Measurements from ENCODE around the gene KHDC4. TPM values are rescaled to one million over a fixed set of nuclear protein-coding genes. Genes with fewer than 3 reads are reported as not detected.

KHDC4 gene
- total RNA-seq, 1 donor: 37.3 TPM

- no peak for DNase-seq (ENCODE audit: insufficient read length, low spot score, missing footprints)
- no peaks in the 10 kb centered on the region for H3K27me3 ChIP-seq (ENCODE audit: insufficient read depth, low read length)
- no peak overlapping the region for H2AFZ ChIP-seq (ENCODE audit: low read length)
- H3K4me3 ChIP-seq (ENCODE audit: insufficient read depth, low read length): no peak overlapping the region
- H4K20me1 ChIP-seq (ENCODE audit: insufficient read depth, low read length): peaks cover 65% of the 10 kb centered on the region
- no peak overlapping the region for H3K27ac ChIP-seq (ENCODE audit: low read depth, low read length)
- TF ChIP-seq, protein P1, sequence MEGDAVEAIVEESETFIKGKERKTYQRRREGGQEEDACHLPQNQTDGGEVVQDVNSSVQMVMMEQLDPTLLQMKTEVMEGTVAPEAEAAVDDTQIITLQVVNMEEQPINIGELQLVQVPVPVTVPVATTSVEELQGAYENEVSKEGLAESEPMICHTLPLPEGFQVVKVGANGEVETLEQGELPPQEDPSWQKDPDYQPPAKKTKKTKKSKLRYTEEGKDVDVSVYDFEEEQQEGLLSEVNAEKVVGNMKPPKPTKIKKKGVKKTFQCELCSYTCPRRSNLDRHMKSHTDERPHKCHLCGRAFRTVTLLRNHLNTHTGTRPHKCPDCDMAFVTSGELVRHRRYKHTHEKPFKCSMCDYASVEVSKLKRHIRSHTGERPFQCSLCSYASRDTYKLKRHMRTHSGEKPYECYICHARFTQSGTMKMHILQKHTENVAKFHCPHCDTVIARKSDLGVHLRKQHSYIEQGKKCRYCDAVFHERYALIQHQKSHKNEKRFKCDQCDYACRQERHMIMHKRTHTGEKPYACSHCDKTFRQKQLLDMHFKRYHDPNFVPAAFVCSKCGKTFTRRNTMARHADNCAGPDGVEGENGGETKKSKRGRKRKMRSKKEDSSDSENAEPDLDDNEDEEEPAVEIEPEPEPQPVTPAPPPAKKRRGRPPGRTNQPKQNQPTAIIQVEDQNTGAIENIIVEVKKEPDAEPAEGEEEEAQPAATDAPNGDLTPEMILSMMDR (IDR thresholded peaks at IDR 0.05; ENCODE audit: extremely low read depth, low read depth, low read length): no peak
- H3K4me1 ChIP-seq (ENCODE audit: insufficient read depth, low read length): peaks cover 51% of the 10 kb centered on the region
- no peaks in the 10 kb centered on the region for H3K9me3 ChIP-seq (ENCODE audit: low read depth, low read length)
- no peak overlapping the region for H3K4me2 ChIP-seq (ENCODE audit: insufficient read depth, low read length)
- peaks cover 14% of the 10 kb centered on the region for H3K36me3 ChIP-seq (ENCODE audit: insufficient read depth, low read length)
- H3K79me2 ChIP-seq (ENCODE audit: insufficient read depth, low read length): peaks cover 96% of the 10 kb centered on the region
These were observed 39.5 kb upstream of the KHDC4 start for GRCh38 chr1:155973723-155974122.

DNA sequence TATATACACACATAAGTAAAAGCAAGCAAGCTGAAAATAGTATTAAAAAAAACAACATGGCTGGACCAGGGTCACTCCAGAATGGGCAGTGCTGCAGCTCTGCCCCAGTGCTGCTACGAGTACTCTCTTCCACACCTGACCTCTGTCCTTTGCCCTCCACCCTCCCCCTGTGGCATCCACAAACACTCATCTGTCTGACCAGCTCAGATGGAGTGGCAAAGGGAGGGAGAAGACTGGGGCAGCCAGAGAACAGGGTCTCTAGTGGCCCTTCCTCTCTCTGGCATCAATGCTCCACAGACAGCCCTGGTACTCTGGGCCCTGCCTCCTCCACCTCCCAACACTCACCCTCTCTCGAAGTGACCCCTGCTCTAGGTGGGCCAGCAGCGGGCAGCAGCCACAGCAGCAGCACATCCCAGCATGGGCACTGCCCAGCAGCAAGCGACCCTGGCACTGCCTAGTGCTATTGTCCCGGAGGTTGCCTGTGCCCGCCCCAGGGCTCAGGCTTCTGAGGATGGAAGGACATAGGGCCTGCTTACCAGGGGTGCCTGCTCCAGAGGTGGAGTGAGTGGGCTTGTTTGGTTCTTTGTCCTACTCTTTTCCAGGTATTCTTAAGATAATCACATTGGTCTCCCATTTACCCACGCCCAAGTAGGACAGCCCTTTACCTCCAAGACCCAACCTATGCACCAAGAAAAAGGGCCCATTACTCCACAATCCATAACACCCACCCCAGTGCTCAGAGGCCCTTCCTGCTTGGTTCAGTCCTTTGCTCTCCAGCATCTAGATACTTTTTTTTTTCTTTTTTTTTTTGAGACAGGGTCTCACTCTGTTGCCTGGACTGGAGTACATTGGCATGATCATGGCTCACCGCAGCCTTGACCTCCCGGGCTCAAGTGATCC is 37.9 kb upstream of the KHDC4 start:
- TF ChIP-seq, protein P1 (IDR thresholded peaks at IDR 0.05; ENCODE audit: extremely low read depth, low read depth, low read length): no peak
- no peak overlapping the region for H2AFZ ChIP-seq (ENCODE audit: low read length)
- H3K4me3 ChIP-seq (ENCODE audit: insufficient read depth, low read length): no peak overlapping the region
- peaks cover 96% of the 10 kb centered on the region for H3K79me2 ChIP-seq (ENCODE audit: insufficient read depth, low read length)
- no peaks in the 10 kb centered on the region for H3K27me3 ChIP-seq (ENCODE audit: insufficient read depth, low read length)
- no peaks in the 10 kb centered on the region for H3K9me3 ChIP-seq (ENCODE audit: low read depth, low read length)
- peaks cover 30% of the 10 kb centered on the region for H3K36me3 ChIP-seq (ENCODE audit: insufficient read depth, low read length)
- peak overlapping the region; percentile 9 for H3K27ac ChIP-seq (ENCODE audit: low read depth, low read length)
- peaks cover 78% of the 10 kb centered on the region for H4K20me1 ChIP-seq (ENCODE audit: insufficient read depth, low read length)
- H3K4me2 ChIP-seq (ENCODE audit: insufficient read depth, low read length): no peak overlapping the region
- peaks cover 52% of the 10 kb centered on the region for H3K4me1 ChIP-seq (ENCODE audit: insufficient read depth, low read length)
- no peak for DNase-seq (ENCODE audit: insufficient read length, low spot score, missing footprints)

DNA sequence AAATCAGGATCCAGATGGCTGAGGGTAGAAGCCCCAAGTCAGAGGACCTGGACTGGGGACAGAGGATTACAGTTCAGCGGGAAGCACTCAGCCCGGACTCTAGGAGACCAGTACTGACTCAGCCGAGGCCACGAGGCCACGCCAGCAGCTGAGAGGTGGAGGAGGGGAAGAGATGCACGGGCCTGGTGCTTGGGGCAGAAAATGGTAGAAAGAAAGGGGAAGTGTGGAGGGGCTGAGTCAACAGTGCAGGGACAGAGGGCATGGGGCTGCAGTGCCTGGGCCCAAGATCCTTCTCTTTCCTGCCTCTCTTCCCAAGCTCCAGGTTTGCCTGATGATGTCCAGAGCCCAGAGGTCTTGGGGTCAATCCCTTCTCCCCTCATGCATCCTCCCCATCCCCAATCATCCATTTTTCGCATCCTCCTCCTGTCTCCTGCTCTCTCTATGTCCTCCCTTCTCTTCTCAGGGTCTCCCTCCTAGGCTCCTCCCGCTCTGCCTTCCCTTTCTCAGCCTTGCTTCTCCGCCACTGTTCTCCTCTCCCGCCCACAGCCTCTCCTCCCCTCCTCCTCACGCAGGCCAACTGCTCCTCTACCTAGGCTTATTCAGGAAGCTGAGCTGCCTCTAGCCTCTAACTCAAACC is 36.4 kb upstream of the KHDC4 start:
- H3K36me3 ChIP-seq (ENCODE audit: insufficient read depth, low read length): peaks cover 45% of the 10 kb centered on the region
- peak overlapping the region; percentile 61 for H3K4me2 ChIP-seq (ENCODE audit: insufficient read depth, low read length)
- DNase-seq (ENCODE audit: insufficient read length, low spot score, missing footprints): peak; percentile 99
- no peaks in the 10 kb centered on the region for H3K9me3 ChIP-seq (ENCODE audit: low read depth, low read length)
- peaks cover 39% of the 10 kb centered on the region for H3K4me1 ChIP-seq (ENCODE audit: insufficient read depth, low read length)
- peak overlapping the region; percentile 82 for H3K27ac ChIP-seq (ENCODE audit: low read depth, low read length)
- H2AFZ ChIP-seq (ENCODE audit: low read length): no peak overlapping the region
- no peak overlapping the region for H3K4me3 ChIP-seq (ENCODE audit: insufficient read depth, low read length)
- peaks cover 96% of the 10 kb centered on the region for H3K79me2 ChIP-seq (ENCODE audit: insufficient read depth, low read length)
- H3K27me3 ChIP-seq (ENCODE audit: insufficient read depth, low read length): no peaks in the 10 kb centered on the region
- TF ChIP-seq, protein P1 (IDR thresholded peaks at IDR 0.05; ENCODE audit: extremely low read depth, low read depth, low read length): no peak
- H4K20me1 ChIP-seq (ENCODE audit: insufficient read depth, low read length): peaks cover 80% of the 10 kb centered on the region

- DNase-seq (ENCODE audit: insufficient read length, low spot score, missing footprints): no peak
- H3K4me3 ChIP-seq (ENCODE audit: insufficient read depth, low read length): no peak overlapping the region
- TF ChIP-seq, protein P1 (IDR thresholded peaks at IDR 0.05; ENCODE audit: extremely low read depth, low read depth, low read length): no peak
- H3K27me3 ChIP-seq (ENCODE audit: insufficient read depth, low read length): no peaks in the 10 kb centered on the region
- peaks cover 26% of the 10 kb centered on the region for H3K4me1 ChIP-seq (ENCODE audit: insufficient read depth, low read length)
- H3K27ac ChIP-seq (ENCODE audit: low read depth, low read length): peak overlapping the region; percentile 82
- peaks cover 90% of the 10 kb centered on the region for H3K79me2 ChIP-seq (ENCODE audit: insufficient read depth, low read length)
- no peaks in the 10 kb centered on the region for H3K9me3 ChIP-seq (ENCODE audit: low read depth, low read length)
- H4K20me1 ChIP-seq (ENCODE audit: insufficient read depth, low read length): peaks cover 68% of the 10 kb centered on the region
- no peak overlapping the region for H3K4me2 ChIP-seq (ENCODE audit: insufficient read depth, low read length)
- H2AFZ ChIP-seq (ENCODE audit: low read length): no peak overlapping the region
- H3K36me3 ChIP-seq (ENCODE audit: insufficient read depth, low read length): peaks cover 58% of the 10 kb centered on the region
These were observed 35.2 kb upstream of the KHDC4 start for GRCh38 chr1:155969377-155969791.
